OCI-LY3 (cell line): ENCODE results near the gene EPHB1.

Experiments used
- H2AFZ ChIP-seq: fragments of 200-600, 300-600 bp; shearing (Covaris generic); 2 replicates; pipeline ENCODE4 v1.6.0; 2014; ENCODE audit warnings: antibody characterized with exemption, low read depth, low read length
- H3K27ac ChIP-seq: fragments of 200-600, 300-600 bp; sonication (generic); 2 replicates; pipeline ENCODE4 v1.5.1; 2014; ENCODE audit warnings: mild to moderate bottlenecking, low read length, moderate library complexity, mixed read lengths
- H3K27me3 ChIP-seq: fragments of 200-600, 300-600 bp; sonication (generic); 2 replicates; pipeline ENCODE4 v1.6.1; 2014; ENCODE audit warnings: low read depth, low read length, mixed read lengths
- H3K36me3 ChIP-seq: fragments of 200-600, 300-600 bp; sonication (generic); replicated peaks from 2 replicates; pipeline ENCODE3; 2014; ENCODE audit warnings: low read depth, low read length, mixed read lengths
- H3K4me1 ChIP-seq: fragments of 300-600, 200-600 bp; sonication (generic); 2 replicates; pipeline ENCODE4 v1.6.1; 2014; ENCODE audit warnings: low read length, mixed read lengths
- H3K4me2 ChIP-seq: fragments of 200-600, 300-600 bp; sonication (generic); 2 replicates; pipeline ENCODE4 v1.6.1; 2014; ENCODE audit warnings: low read length, mixed read lengths
- H3K4me3 ChIP-seq: fragments of 300-600, 200-600 bp; sonication (generic); 2 replicates; pipeline ENCODE4 v1.5.1; 2014; ENCODE audit warnings: antibody characterized with exemption, mild to moderate bottlenecking, low read length, moderate library complexity
- H3K79me2 ChIP-seq: fragments of 300-600, 200-600 bp; shearing (Covaris generic); 2 replicates; pipeline ENCODE4 v1.6.1; 2014; ENCODE audit warnings: mild to moderate bottlenecking, low read length, mixed read lengths
- H3K9ac ChIP-seq: fragments of 300-600, 200-600 bp; shearing (Covaris generic); 2 replicates; pipeline ENCODE4 v1.6.0; 2014; ENCODE audit warnings: mild to moderate bottlenecking, low read length, moderate library complexity
- H3K9me3 ChIP-seq: fragments of 200-600, 300-600 bp; shearing (Covaris generic); 2 replicates; pipeline ENCODE4 v1.6.1; 2014; ENCODE audit warnings: low read length, mixed read lengths; ENCODE audit not compliant: insufficient read depth
- H4K20me1 ChIP-seq: fragments of 200-600, 300-600 bp; sonication (generic); 2 replicates; pipeline ENCODE4 v1.6.1; 2016; ENCODE audit warnings: low read length, mixed read lengths; ENCODE audit not compliant: insufficient read depth
- CTCF ChIP-seq: fragments of 200-600, 300-600 bp; sonication (generic); IDR thresholded peaks from 2 replicates; pipeline ENCODE4 v1.5.1; 2014; ENCODE audit warnings: antibody characterized with exemption, low read length, low read depth
- EZH2phosphoT487 ChIP-seq: fragments of 200-600 bp; shearing (Covaris generic); IDR thresholded peaks from 2 replicates; pipeline ENCODE4 v1.6.1; 2018; ENCODE audit warnings: antibody characterized with exemption, mixed run types, low read depth

The EPHB1 gene

GRCh38 chr3:135304378-135304777 lies 509.3 kb downstream of the EPHB1 start:
- Histone ChIP-seq H3K4me3 (no peak overlapping the region), H3K4me2 (no peak overlapping the region), H3K9ac (no peak overlapping the region), H4K20me1 (no peaks in the 10 kb centered on the region), H3K27ac (no peak overlapping the region), H3K27me3 (no peaks in the 10 kb centered on the region), H2AFZ (no peak overlapping the region), H3K9me3 (no peaks in the 10 kb centered on the region), H3K36me3 (no peaks in the 10 kb centered on the region), H3K4me1 (no peaks in the 10 kb centered on the region), H3K79me2 (no peaks in the 10 kb centered on the region)
- TF ChIP-seq EZH2phosphoT487 (no peak), CTCF (no peak)
